ENCODE results near the gene GPR143.
"Not testable (repeated sequence)": the region's sequence is repeated elsewhere in the genome, so short reads cannot be mapped to it uniquely, and the experiment has no call there.

GPR143 gene

GRCh38 chrX:9768321-9768839 lies 2.7 kb upstream of the GPR143 start:
- not testable (repeated sequence) for DNase-seq (ENCODE audit: low read depth in 2 of 2, low spot score in 1 of 2)

GRCh38 chrX:9767375-9767774 lies 1.7 kb upstream of the GPR143 start:
- DNase-seq (ENCODE audit: low read depth in 2 of 2, low spot score in 1 of 2) = no peak

GRCh38 chrX:9765072-9765736 lies 443 bp downstream of the GPR143 start:
- no peak for DNase-seq (ENCODE audit: low read depth in 2 of 2, low spot score in 1 of 2)

GRCh38 chrX:9759337-9759736 lies 6.3 kb downstream of the GPR143 start:
- no peak for DNase-seq (ENCODE audit: low read depth in 2 of 2, low spot score in 1 of 2)

- no peak for DNase-seq (ENCODE audit: low read depth in 2 of 2, low spot score in 1 of 2)
Observed at GRCh38 chrX:9758021-9758638, 7.5 kb downstream of the GPR143 start.

- DNase-seq (ENCODE audit: low read depth in 2 of 2, low spot score in 1 of 2) = no peak
Observed at GRCh38 chrX:9757366-9757765, 8.3 kb downstream of the GPR143 start.

- DNase-seq (ENCODE audit: low read depth in 2 of 2, low spot score in 1 of 2) = no peak
Observed at GRCh38 chrX:9749146-9749692, 16.4 kb downstream of the GPR143 start.

GRCh38 chrX:9747644-9748043 lies 18.0 kb downstream of the GPR143 start:
- DNase-seq (ENCODE audit: low read depth in 2 of 2, low spot score in 1 of 2) = no peak

- no peak for DNase-seq (ENCODE audit: low read depth in 2 of 2, low spot score in 1 of 2)
Observed at GRCh38 chrX:9746148-9746888, 19.3 kb downstream of the GPR143 start.

- DNase-seq (ENCODE audit: low read depth in 2 of 2, low spot score in 1 of 2) = no peak
Observed at GRCh38 chrX:9745417-9746115, 20.1 kb downstream of the GPR143 start.

GRCh38 chrX:9739130-9739529 lies 26.5 kb downstream of the GPR143 start:
- DNase-seq (ENCODE audit: low read depth in 2 of 2, low spot score in 1 of 2) = no peak

GRCh38 chrX:9738151-9738550 lies 27.5 kb downstream of the GPR143 start:
- no peak for DNase-seq (ENCODE audit: low read depth in 2 of 2, low spot score in 1 of 2)

- DNase-seq (ENCODE audit: low read depth in 2 of 2, low spot score in 1 of 2) = no peak
Observed at GRCh38 chrX:9737363-9737762, 28.3 kb downstream of the GPR143 start.

- no peak for DNase-seq (ENCODE audit: low read depth in 2 of 2, low spot score in 1 of 2)
Observed at GRCh38 chrX:9730752-9731151, 34.9 kb downstream of the GPR143 start.

- DNase-seq (ENCODE audit: low read depth in 2 of 2, low spot score in 1 of 2) = no peak
Observed at GRCh38 chrX:9730078-9730477, 35.6 kb downstream of the GPR143 start.

- DNase-seq (ENCODE audit: low read depth in 2 of 2, low spot score in 1 of 2) = no peak
Observed at GRCh38 chrX:9729171-9729885, 36.3 kb downstream of the GPR143 start.

GRCh38 chrX:9728261-9728660 lies 37.4 kb downstream of the GPR143 start:
- DNase-seq (ENCODE audit: low read depth in 2 of 2, low spot score in 1 of 2) = no peak

- no peak for DNase-seq (ENCODE audit: low read depth in 2 of 2, low spot score in 1 of 2)
Observed at GRCh38 chrX:9724711-9725110, 40.9 kb downstream of the GPR143 start.

GRCh38 chrX:9717376-9717775 lies 48.3 kb downstream of the GPR143 start:
- DNase-seq (ENCODE audit: low read depth in 2 of 2, low spot score in 1 of 2) = no peak

- no peak for DNase-seq (ENCODE audit: low read depth in 2 of 2, low spot score in 1 of 2)
Observed at GRCh38 chrX:9710332-9710731, 55.3 kb downstream of the GPR143 start.

Data from stimulated activated CD8-positive, alpha-beta memory T cell treated with anti-CD3 and anti-CD28 coated beads, Interleukin-4, amount 100 ng/mL, for 4 hours (primary cell).